Skeletal muscle cell (primary cell): ENCODE results near the gene COX5A.

ENCODE experiments used
- DNase-seq: peaks from one replicate; pipeline ENCODE4 v3.0.0-alpha.2; 2010; ENCODE audit warnings: low read depth
- H3K4me3 ChIP-seq: 2 replicates; pipeline ENCODE4 v1.5.1; 2011; ENCODE audit warnings: low read depth, mild to moderate bottlenecking, control low read depth, low read length, moderate library complexity

The COX5A gene

DNA sequence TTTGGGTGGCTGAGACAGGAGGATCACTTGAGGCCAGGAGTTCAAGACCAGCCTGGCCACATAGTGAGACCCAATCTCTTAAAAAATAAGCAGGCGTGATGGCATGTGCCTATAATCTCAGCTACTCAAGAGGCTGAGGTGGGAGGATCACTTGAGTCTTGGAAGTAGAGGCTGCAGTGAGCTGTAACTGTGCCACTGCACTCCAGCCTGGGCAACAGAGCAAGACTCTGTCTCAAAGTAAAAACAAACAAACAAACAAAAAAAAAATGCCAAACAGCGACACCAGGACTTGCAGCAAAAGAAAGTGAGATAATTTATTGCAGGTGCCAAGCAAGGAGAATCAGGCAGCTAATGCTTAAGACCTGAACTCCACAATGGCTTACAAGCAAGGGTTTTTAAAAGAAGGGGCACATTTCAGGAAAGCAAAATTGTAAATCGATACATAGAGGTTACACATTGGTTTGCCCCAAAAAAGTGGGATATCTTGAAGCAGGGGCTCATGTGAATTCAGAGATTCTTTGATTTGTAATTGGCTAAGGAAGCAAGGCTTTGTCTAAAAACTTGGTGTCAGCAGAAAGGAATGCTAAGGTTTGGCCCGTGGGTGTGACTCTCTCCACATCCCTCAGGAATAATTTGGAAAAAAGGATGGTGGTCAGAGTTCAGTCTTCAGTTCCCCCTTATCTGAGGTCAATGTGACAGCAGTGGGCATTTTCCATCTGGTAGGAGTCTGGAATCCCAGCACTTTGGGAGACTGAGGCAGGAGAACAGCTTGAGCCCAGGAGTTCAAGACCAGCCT is 53.2 kb downstream of the COX5A start:
- DNase-seq, result no peak
- H3K4me3 ChIP-seq, result no peak overlapping the region

DNA sequence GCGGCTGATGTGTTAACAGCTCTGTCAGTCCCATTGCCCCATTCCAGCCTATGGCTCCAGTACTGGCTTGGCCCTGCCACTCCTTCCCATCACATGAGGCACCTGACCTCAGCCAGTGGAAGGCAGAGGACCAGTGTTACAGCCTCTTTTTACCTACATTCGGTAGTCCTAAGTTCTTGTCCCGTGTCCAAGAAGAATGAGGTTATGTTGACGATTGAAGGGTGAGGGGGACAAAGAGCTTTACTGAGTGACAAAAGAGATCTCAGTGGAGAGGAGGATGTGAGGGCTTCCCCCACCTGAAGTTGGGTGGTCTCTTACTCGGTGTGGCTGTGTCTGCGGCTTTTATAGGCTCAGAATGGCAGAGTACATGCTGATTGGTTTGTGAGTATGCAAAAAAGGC is 55.3 kb downstream of the COX5A start:
- no peak for DNase-seq

DNA sequence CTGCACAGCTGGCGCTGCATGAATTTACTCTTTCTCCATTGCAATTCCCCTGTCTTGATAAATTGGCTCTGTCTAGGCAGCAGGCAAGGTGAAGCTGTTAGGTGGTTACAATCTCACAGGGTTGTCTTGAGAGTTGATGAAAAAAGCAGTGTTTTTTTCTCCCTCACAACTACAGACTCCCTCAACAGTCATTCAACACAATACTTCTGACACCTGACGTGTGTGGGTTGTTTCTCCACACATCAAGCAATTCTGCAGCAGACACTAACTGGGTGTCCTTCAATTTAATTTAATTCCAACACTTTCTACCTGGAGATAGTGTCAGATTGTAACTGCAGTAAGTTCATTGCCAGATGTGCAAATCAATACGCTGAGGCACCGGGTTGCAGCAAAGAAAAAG is 59.6 kb downstream of the COX5A start:
- no peak overlapping the region for H3K4me3 ChIP-seq
- no peak for DNase-seq

More for the DNA sequence above, 55.3 kb downstream of the COX5A start:
- H3K4me3 ChIP-seq, result no peak overlapping the region

DNA sequence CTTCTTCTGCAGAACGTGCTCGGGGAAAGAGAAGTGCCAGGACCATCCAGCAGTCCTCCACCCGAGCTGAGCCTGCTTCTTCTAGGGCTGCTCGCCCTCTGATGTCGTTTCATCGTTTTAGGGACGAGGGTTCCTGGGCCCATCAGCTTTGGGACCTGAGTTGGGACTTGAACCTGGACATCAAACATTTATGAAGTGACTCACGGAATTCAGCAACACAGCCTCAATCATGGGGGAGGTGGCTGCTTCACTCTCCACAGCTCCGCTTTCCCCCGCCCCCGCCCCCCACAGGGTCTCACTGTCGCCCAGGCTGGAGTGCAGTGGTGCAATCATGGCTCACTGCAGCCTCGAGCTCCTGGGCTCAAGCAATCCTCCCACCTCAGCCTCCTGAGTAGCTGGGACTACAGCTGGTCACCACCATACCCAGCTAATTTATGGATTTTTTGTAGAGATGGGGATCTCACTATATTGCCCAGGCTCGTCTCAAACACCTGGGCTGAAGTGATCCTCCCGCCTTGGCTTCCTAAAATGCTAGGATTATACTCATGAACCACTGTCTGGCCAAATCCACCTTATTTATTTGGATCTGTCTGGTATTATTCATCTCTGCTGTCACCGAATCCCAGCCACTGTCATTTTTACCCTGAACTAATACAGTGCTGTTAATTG is 64.0 kb downstream of the COX5A start:
- H3K4me3 ChIP-seq, result peak overlapping the region; percentile 68
- DNase-seq, result no peak

DNA sequence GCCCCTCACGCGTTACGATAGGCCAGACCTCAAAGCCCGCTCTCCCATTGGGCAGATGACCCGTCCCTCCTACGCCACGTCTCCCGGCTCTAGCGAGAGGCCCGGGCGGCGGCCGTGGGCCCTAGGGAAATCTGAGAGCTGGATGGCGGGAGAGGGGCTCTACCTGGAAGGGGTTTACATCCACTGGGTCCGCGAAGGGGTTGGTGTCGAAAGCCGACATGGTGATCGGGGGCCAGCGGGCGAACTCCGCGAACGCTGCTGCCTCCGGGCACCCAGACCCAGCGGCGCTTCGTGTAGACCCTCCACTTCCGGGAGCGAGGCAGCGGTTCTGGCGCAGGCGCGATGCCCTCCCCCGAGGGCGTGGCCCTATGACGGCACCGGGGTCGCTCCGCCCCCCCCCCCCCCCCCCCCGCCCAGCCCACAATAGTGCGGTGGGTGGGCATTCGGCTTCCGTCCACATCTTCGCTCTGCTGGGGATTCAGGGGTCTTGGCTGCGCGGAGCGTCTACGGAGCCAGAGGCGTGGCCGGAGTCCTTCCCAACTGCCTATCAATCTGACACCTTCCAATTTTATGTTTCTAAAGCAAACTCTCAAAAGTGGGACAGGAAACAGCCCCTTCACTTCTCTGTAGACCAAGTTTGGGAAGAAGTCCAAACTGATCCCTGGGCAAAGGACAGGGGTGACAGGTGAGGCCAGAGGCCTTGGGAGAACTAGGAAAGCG is 64.7 kb downstream of the COX5A start, which contains the start of gene SCAMP2:
Gene SCAMP2 (minus strand): TSS at position 330 of the 720 bp plus-strand sequence. CDS start 110 bp downstream, at position 220.
- peak; percentile 87 for DNase-seq
- peak within 1 kb of the TSS; percentile 68 for H3K4me3 ChIP-seq

DNA sequence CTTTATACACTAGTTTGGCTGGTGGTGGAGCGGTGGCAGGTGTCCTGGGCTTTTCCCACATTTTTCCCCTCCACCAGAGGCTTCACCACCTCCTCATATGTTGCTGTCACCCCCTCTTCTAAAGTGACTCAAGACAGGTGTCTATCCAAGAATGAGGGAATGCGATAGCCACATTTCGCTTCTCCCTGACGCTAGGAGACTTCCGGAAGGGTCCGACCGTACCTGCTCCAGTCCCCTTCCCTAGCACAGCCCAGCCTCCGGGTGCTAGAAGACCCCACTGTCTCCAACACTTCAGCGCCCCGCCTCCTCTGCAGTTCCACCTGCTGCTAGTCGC is 65.2 kb downstream of the COX5A start:
- H3K4me3 ChIP-seq, result peak overlapping the region; percentile 68
- no peak for DNase-seq

DNA sequence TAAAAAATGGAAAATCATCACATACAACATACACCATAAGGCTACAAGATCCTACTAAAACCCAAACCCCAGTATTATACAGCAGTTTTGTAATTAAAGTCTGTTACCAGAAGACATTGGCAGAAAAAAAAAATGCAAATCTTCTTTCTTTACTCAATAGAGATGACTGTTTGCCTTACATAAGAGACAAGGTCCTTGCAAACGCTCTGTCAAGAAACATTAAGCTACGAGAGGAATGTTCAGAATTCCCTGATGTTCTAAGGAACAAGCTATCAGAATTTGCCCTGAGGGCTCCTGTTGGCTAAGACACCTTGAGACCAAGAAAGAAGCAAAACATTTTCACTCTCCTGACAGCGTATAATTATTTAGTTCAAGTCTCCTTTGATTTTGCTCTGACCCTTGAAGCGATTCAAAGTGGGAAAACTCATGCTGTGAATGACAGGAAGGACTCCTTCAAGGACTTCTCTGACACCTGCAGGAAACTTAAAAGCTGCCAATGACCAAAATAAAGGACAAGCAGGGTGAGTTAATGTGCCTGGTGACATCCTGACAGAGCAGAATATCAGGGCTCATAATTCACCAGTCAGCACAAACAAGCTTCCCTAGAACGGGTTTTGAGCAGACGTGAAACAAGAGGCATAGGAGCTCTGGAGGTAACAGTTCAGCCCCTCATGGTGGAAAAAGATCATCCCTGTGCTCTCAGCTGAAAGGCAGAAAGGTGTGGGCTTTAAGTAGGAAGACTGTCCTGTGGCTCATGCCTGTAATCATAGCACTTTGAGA is 67.2 kb downstream of the COX5A start:
- H3K4me3 ChIP-seq, result no peak overlapping the region
- DNase-seq, result no peak
